Left renal cortex interstitium (tissue), 4 donors: ENCODE data around the gene UQCRQ. TPM values are rescaled to one million over a fixed set of nuclear protein-coding genes. Genes with fewer than 3 reads are reported as not detected.

Source experiments
- DNase-seq, 4 donors: peaks; one replicate each; pipeline ENCODE4 v3.0.0-alpha.2; 2013; ENCODE audit warnings: low read depth in 4 of 4, low spot score in 2 of 4, missing footprints in 1 of 4
- polyA plus RNA-seq, 4 donors: library from polyadenylated mRNA; unstranded; fragments of 120-200 nt; gene quantifications; one replicate each; pipeline ENCODE4 v1.2.1, GENCODE V29; 2013; ENCODE audit not compliant: insufficient read length in 4 of 4

Gene UQCRQ
- polyA plus RNA-seq, 4 donors: 191 to 319 (median 201) TPM

DNA sequence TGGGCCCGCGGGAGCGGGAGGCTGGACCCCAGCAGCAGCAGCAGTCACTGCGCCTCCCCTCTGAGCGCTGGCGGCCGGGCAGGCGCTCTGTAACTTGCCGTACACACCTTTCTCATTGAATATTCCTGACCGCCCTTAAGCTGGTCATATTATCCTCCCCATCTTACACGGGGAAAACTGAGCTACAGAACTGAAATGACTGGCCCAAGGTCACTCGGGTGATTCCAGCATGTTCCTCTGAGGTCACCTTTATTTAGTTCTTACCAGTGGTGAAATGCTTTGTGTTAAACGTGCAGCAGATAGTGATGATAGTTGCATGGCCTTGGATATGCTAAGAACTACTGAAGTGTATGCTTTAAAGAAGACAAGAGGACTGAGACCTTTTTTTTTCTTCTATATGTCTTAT, 607 bp downstream of the UQCRQ start:
- DNase-seq: no peak

- DNase-seq: no peak
Observed at GRCh38 chr5:132868754-132869153, 2.3 kb downstream of the UQCRQ start.

- DNase-seq: no peak
Observed at GRCh38 chr5:132870801-132871200, 4.4 kb downstream of the UQCRQ start.

DNA sequence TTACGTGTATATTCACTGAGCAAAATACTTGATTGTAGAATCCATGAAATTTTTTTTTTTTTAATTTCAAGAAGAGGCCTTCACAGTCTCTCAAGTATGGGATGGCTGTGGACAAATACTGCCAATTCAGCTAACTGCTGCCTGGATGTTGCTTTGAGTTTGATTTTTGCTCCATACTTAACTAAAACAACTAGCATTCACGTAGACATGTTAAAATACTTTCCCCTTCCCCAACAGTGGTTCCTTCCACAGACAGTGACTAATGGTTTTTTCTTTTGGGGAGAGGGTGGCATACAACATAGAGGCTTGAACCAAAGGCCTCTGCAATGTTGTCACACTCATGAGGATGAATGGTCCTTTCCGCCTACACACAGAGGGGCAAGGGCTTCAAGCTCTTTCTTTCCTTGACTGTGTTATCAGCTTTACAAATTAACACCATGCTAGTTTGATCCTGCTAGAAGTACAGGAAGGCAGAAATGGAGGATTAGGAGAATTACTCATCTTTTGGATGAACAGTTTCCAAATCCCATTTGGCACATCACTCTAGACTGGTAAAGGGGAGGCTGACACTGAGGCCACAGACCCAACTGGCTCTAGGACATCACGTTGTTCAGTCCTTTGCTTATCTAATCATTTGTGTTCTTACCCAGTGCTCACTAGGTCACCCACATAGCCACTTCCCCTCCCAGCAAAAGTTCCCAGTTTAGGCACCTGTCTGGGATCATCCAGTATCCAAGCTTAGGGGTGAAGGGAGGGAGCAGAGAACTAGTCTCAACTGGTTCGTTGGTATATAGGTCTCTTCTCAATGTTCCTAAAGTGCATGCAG, 5.2 kb downstream of the UQCRQ start:
- DNase-seq: no peak

DNA sequence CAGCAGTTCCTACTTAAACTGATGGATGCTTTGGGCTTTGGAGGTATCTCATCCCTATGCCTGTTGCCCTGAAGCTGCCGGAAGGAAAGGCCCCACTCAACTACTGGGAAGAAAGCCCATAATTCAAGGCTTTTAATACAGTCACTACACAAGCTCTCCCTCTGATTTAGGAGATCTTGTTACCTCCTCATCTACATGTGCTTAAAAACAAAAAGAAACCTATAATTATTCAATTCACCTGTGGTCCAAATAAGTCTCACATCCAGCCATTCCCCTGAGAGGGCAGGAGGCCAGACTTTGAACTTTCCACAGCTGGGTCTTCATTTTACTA, 6.3 kb downstream of the UQCRQ start:
- DNase-seq: no peak

GRCh38 chr5:132873119-132873929, 6.9 kb downstream of the UQCRQ start, which contains the start of gene LEAP2:
Gene LEAP2, plus strand, starts transcription at chr5:132873668. Its CDS starts 27 bp downstream, at chr5:132873695.
- no peak for DNase-seq

DNA sequence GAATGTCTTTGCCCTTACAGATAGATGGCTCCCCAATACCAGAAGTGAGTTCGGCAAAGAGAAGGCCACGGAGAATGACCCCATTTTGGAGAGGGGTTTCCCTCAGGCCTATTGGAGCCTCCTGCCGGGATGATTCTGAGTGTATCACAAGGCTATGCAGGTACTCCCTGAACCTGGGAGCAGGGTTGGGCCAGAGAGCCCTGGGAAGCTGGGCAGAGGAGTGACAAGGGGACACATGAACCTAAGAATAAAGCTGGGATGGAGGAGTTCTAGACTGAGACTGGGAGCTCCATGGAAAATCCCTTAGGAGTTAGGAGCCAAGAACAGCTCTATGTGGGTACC, 7.5 kb downstream of the UQCRQ start:
- no peak for DNase-seq

DNA sequence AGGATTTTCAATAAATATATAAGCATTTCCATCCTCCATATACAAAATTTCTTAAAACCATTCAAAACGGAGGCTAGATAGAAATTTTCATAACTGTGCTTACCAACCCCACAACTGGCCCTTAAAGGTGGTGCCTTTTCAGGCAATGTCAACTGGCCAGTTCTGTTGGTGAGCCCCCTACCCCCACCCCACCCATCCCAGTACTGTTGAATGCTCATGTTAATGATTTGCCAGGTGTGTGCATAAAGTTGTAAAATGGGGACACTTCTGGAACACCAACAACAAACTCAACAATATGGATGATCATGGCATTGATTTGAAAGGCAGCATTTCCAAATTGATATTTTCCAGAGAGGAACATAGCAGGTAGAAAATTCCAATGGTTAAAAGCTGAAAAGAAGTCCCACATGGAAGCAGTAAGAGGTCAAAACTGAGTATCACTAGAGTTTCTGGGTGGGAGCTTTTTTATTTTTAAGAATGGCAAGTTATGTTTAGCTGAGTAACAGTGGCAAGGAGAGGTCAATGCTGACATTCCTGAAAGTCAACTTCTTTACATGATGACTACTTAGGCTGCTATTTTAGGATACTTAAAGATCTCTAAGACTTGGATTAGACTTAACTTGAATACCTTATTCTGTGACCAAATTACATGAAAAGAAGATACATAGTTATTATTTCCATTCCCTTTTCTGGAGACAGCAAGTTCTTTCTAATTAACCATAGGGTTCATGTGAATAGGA, 9.7 kb downstream of the UQCRQ start:
- DNase-seq: no peak

GRCh38 chr5:132877466-132877865, 11.0 kb downstream of the UQCRQ start:
- no peak for DNase-seq

DNA sequence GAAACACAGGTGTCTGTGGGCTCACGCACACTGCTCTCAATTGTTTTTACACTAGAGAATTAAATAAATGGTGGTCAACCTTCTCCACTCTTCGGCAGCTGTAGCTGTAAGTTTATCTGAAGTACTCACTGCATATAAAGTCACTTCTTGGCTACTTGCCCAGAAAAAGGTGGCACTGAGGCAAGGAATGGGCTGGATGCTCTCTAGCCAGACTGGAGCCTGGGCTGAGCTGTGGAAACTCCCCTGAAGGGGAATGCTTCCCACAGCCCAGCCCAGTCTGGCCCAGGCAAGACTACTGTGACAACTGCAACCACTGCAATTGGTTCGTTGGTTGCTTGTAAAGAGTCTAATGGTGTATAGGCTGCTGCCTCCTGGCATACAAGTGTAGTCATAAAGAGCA, 11.5 kb downstream of the UQCRQ start:
- no peak for DNase-seq

DNA sequence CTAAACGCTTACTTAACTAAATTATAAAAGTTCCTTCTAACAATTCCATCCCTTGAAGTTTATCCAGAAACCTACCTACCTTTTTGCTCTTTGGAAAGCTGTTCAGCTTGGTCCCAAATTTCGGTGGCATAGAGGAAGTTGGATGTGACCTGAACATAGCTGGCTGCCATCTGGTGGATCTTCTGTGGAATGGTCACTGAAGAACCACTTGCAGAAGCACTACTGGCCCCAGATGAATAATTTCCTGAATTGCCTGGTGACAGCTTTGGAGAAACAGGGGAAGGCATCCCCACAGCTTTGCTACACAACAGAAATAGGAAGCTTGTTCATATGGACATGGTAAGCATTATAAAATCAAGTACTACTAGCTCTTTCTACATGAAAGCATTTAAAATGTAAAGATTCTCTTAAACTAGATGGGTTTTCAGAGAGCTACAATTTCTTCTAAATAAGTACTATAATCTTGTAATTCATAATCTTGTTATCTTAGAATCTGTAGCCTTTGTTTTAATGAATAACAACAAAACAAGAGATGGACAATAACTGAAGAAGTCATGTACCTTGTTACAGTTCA, 16.9 kb downstream of the UQCRQ start:
- DNase-seq: peak in 1 of 4 donors; percentile 48

- no peak for DNase-seq
Observed at GRCh38 chr5:132884548-132884947, 18.1 kb downstream of the UQCRQ start.

GRCh38 chr5:132886064-132886823, 19.8 kb downstream of the UQCRQ start:
- DNase-seq: no peak

- DNase-seq: no peak
Observed at GRCh38 chr5:132887283-132887682, 20.8 kb downstream of the UQCRQ start.

GRCh38 chr5:132889501-132889900, 23.1 kb downstream of the UQCRQ start:
- no peak for DNase-seq

- no peak for DNase-seq
Observed at GRCh38 chr5:132890817-132891216, 24.4 kb downstream of the UQCRQ start.

GRCh38 chr5:132895719-132896305, 29.4 kb downstream of the UQCRQ start:
- no peak for DNase-seq

- DNase-seq: no peak
Observed at GRCh38 chr5:132896685-132897084, 30.2 kb downstream of the UQCRQ start.

GRCh38 chr5:132898094-132898493, 31.7 kb downstream of the UQCRQ start:
- no peak for DNase-seq

- no peak for DNase-seq
Observed at GRCh38 chr5:132901036-132901435, 34.6 kb downstream of the UQCRQ start.
